Activated T-cell treated with anti-CD3 and anti-CD28 coated beads for 48 hours (primary cell): ENCODE results near the gene TINCR.
"Not testable (repeated sequence)": the region's sequence is repeated elsewhere in the genome, so short reads cannot be mapped to it uniquely, and the experiment has no call there.

Experiments used
- DNase-seq: peaks from one replicate; pipeline ENCODE4 v3.0.0-alpha.2; 2020; ENCODE audit warnings: low read depth

TINCR gene

DNA sequence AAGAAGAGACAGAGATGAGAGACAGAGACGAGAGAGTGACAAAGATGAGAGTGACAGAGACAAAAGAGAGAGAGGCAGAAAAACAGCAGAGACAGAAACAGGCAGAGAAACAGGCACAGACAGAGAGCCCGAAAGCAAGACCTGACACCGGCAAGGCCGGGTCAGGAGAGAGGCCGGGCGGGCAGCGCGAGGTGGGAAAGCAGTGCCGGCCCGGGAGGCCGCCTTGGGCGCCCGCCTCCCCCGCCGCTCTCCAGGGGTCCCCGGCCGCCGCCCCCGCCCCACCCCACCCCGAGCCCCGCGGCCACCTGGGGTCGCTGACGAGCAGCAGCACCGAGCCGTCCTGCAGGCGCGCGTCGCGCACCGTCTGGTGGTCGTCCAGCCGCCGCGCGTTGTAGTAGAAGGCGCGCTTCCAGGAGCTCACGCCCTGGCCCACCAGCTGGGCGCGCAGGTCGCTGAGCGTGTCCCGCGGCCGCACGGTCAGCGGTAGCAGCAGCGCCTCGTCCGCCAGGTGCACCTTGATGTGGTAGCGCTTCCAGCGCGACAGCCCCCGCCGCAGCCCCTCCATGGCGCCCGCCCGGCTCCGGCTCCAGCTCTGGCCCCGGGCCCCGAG is at the start of gene TINCR:
TSS of gene TINCR (minus strand) at position 594 of the 610 bp plus-strand sequence.
- DNase-seq, result no peak

DNA sequence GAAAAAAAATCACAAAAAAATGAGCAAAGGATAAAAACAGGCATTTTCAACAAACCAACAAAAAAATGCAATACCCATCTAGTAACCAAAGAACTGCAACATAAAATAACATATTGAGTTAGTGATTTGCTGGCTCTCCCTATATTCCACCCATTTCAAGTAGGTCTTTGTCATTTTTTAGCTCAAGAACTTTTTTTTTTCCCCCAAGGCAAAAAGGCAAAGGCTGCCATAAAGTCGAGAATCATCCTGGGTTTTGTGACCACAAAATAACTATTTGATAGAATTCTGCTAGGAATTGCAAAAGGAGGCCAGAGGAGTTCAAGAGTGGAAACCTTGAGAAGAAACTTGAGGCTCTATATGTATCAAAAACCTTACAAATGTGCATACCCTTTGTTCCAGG is 49.3 kb upstream of the TINCR start:
- no peak for DNase-seq

DNA sequence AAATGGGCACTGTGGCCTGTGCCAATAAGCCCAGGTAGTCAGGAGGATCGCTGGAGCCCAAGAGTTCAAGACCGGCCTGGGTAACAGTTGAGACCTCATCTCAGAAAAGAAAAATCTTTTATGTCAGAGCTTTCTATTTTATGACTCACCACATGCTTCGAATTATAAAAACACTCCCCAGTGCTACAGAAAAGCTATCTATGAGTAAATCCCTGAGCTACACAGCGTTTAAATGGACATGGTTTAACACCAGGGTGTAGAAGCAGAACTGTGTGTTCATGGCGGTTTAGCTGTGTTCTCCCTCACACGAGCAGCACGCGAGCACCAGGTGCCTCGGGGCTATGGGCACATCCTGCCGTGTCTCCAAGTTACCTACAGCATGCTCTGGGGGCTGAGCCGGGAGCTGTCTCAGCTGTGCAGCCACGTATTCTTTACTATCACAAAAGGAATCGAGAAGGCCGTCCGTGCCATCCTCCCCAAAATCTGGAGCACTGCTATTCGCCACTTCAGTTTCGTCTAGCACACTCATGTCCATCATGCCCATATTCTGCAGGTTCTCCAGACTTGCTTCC is 48.1 kb upstream of the TINCR start:
- DNase-seq, result no peak

DNA sequence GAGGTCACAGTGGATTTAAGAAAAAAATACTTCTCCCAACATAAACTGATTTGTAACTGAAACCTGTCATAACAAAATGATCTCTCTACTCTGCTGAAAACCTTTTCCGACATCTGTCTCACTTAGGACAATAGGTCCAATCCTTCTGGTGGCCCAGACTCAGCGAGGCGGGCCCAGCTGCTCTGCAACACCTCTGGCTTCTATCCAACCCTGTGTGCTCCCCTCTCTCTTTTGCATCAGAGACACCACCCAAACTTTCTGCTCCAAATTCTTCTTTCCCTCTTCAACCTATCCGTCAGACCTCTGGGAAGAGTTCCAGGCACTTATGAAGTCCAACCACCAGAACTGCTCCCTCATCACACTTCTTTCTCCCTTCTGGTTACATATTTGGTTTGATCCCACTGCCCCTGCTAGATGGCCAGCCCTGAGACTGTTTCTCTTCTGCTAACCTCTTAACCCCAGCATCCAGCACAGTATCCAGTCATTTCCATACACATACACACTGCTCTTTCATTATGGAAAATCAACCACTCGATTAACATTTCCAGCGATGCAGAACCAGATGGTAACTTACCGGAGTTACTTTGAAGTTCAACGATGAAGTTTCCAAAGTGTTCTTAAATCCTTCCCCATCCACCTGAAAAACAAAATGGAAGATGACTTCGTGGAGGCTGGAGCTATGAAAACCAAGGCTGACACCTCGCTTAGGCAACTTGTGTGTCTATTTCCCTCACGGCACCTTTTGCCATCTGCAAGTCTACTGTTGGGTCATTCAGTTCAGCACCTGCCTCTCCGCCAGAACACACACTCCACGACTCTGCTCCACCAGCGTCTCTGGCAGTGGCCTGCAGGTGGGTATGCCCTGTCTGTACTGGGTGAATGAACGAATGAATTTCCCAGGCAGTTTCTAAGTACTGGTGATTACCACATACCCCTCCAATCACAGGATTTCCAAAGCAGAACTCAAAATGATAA is 45.4 kb upstream of the TINCR start:
- no peak for DNase-seq

DNA sequence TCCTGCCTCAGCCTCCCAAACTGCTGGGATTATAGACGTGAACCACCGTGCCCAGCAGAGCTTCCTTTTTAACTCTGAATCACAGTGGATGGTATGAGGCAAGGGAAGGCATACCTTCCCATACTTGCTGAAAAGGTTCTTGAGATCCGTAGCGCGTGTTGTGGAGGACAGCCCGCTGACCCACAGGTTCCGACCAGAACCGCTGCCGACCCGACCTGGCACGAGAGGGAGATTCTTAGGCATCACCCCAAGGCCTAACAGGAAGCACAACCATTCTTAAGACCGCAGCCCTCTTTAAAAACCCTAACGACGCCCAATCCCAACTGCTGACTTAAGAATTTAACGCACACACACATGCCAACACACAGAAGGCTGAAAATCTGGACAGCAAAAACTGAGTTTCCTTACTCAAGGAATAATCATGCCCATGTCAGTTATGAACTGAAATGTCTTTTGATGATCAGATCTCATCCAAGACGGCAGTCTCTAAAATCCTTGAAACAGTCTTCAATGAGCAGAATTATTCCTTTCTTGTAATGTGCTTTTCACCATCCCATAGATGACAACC is 42.2 kb upstream of the TINCR start:
- DNase-seq, result no peak

DNA sequence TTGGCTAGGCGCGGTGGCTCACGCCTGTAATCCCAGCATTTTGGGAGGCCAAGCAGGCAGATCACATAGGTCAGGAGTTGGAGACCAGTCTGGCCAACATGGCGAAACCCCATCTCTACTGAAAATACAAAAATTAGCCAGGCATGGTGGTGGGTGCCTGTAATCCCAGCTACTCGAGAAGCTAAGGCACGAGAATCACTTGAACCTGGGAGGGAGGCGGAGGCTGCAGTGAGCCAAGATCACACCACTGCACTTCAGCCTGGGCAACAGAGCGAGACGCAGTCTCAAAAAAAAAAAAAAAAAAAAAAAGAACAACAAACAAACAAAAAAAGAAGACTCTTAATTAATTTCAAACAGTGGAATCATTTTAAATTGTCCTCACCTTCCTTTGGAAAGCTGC is 41.0 kb upstream of the TINCR start:
- not testable (repeated sequence) for DNase-seq

DNA sequence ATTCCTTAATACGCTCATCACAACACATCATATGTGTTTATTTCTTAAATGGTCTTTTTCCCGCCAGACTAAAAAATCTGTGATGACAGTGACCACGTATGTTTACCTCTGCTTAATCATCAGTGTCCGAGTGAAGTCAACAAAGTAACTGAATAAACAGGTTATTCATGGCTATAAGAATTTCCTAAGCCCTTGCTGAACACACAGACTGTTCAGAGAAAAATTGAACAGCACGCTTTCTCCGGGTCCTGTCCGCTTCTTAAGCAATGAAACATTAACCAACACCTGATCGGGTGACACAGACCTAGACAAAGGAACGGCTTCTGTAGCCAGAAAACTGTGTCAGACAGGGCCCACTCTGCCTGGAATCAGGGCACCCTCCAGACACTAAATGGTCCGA is 40.5 kb upstream of the TINCR start:
- no peak for DNase-seq

DNA sequence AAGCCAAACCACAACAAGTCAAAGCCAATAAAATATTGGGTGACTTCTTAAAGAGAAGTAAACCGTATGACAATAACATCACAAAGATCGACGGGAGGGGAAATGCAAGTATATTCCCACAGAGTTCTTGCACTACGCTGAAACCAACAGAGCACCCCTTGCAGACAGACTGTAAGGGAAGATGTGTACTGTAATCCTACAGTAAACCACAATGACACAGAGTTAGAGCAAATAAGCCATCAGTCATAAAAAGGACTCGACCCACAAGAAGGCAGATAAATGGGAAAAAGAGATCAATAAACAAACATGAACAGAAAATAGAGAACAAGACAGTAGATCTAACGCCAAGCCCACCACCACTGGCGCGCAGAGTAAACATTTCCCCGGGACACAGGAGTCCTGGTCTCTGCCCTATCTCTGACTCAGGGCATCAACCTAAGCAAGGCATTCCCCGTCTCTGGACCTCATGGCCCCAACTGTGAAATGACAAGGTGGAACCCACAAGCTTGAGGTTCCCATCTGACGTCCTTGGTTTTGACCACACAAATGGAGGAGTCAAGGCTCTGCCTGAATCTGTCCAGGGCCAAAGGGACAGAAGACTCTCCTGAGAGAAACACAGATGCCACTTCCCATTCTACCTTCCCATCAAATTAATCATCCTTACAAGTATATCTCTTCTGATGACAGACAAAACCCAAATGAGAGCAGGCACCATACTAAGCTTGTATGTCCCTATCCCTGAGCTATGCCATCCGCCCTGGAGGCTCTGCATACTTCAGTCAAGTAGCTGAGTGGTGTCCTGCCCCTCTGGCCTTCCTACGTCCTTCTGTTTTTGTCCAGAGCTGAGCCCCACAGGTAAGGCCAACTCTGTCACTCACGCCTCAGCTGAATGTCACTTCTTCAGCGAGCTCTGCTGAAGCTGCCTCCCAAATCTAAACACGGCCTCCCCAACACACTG is 39.8 kb upstream of the TINCR start:
- no peak for DNase-seq

DNA sequence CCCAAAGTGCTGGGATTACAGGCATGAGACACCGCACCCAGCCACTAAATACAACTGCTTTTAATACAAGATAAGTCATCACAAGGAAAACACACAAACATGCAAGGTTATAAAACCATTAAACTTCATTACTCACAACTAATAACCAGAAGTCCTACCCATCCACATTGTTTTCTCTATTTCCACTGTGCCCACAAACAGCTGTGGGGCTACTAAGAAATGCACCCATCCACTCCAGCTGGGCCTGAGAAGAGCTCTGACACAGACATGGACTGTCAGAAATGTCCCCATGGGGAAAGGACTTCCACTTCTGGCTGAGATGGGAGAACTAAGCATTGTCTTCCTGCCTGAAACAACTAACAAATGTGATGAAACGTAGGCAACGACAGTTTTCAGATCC is 37.6 kb upstream of the TINCR start:
- DNase-seq, result no peak

DNA sequence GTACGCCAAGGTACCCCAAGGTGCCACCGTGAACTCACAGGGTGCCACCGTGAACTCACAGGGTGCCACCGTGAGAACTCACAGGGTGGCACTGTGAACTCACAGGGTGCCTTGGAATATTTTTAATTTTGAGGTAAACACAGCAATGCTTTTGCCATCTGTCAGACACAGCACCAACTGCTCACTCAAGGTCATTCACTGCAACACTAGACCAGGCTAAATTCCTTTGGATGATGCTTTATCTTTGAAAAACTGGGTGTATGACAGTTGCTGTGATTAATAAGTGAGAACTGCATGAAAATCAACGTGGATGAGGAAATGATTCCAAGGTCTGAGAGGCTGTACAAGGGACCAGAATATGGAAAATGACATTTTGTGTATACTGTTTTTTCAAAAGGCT is 35.9 kb upstream of the TINCR start:
- no peak for DNase-seq

DNA sequence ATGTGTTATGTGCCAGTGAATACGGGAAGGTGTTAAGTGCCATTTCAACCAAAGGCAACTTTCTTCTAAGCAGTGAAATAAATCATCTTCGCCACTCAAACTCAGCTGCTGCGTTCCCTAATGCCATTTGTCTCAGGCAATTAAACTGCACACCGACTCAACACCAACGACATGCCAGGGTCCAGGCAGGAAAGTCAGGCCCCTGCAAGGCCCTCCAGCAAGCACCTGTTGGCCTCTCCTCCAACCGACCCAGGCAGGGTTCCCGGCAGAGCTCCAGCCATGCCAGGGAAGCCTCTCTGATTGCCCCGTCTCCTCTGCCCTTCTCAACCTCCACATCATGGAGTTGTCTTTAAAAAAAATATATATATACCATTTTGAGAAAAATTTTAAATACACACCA is 33.0 kb upstream of the TINCR start:
- no peak for DNase-seq

DNA sequence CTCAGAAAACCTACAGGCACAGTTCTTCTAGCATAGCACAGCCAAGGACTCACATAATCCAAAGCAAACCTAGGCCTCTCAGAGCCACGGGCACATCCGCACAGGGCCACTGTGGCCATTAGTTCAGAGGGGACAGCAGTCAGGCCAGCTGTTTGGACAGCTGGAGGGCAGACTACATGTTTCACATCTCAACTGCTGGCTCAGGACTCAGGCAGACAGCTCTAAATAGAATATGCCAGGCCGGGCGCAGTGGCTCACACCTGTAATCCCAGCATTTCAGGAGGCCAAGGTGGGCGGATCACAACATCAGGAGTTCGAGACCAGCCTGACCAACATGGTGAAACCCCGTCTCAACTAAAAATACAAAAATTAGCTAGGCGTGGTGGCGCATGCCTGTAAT is 28.0 kb upstream of the TINCR start:
- no peak for DNase-seq

DNA sequence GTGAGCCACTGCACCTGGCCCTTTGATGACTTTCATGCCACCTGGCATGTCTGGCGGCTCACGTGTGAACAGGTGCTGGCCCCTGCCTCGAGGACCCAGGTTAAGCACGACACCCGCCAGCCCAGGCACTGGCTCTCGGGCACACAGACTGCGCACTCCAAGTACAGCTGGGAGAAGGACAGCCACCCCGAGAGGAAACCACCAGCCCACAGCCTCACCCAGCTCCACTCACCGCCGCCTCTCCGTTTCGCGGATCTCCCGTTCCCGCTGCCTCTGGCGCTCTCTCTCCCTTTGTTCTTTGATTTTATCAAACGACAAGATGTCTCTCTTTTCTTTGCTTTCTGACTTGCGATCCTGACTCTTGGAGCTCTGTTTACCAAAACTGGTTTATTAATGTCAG is 27.4 kb upstream of the TINCR start:
- DNase-seq, result no peak

DNA sequence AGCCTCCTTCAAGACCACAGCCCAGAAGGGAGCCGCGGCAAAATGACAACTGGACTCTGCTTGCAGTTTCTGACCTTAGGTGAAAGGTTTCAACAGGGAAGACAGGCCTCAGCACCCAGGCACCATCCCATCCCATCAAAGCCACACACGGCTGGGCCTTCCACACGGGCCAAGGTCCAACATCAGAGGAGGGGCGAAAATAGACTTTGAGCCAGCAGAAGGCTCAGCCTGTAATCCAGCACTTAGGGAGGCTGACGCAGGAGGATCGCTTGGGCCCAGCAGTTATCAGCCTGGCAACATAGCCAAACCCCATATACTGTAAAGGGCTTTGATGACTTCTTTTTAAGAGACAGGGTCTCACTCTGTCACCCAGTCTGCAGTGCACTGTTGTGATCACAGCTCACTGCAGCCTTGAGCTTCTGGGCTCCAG is 26.8 kb upstream of the TINCR start:
- no peak for DNase-seq

DNA sequence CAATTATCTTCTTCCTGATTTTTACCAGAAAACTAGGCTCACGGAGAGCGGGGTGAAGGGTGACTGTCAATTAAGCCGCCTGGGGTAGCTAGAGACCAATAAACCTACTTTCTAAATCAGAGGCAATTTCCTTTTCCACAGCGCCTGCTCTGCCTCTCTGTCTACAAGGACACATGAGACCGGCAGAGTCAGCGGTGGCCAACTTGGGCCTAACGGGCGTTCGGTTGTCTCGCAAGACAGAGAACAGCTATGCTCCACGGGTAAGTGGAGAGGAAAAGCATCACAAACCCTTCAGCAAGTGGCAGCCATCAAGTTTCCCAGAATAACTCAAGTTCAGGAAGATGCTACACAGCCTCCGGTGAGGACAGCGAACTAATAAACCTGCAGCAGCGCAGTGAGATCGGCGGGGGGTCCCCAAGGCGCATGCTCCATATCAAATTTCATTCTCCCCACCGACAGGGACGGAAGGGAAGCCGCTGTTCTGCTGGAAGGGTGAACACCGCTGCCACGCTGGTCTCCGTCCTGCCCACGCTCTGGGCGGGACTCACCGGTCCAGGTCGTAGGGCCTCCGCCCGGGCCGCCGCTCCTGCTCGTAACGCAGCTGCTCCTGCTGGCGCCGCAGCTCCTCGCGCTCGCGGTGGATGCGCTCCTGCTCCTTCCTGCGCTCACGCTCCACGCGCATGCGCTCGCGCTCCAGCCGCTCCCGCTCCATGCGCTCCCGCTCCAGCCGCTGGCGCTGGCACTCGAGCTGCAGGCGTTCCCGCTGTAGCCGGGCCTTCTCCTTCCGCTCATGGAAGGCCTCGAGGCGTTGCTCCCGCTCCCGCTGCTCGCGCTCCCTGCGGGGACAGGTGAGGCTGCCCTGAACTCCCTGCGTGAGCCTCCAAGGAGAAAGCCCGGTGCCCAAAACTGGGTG is 25.8 kb upstream of the TINCR start:
- no peak for DNase-seq

DNA sequence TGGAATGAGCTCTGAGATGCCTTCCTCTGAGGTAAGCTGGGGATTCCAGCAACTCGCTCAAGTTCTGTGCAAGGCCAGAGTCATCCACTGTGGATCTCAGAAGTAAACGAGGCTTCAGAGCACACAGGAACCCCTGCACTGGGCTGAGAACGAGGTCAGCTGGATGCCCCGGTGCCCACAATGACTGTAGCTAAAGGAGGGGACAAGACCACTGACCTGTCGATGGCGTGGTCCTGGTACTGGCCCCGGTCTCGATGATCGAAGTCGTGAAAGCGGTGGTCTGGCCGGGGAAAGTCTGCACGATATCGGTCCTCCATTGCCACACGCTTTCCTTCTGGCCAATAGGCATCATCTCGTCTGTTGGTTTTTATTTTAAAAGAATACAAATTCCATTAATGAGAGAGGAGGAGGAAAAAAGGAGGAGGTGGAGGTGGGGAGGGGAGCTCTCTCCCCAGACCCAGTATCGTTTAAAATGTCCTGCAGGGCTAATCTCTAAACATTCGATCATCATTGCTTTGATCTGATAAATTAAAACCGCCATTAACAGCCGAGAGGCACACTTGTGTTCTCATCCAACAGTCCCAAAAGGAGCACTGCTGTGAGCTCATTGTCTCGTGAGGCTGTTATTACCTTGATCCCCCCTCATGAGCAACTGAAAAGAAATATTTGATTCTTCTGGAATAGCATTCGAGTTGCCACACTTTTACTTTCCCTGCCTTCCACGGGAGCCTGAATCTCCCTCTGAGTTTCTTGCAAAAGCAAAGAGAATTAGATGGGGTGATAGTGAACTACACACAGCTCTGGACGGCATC is 25.0 kb upstream of the TINCR start:
- no peak for DNase-seq

DNA sequence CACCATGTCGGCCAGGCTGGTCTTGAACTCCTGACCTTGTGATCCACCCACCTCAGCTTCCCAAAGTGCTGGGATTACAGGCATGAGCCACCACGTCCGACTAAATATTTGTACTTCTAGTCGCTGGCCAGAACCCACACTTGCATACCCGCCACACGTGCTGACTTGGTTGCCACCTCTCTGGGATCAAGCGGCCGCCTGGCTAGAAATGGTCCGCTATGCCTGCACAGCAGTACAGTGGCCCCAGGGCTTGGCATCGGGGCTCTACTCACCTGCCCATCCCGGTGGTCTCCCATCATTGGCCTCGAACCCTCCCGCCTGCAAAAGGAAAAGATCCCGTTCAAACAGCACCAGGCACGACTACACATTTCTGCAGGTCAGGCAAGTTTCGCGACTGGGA is 23.7 kb upstream of the TINCR start:
- DNase-seq, result no peak

DNA sequence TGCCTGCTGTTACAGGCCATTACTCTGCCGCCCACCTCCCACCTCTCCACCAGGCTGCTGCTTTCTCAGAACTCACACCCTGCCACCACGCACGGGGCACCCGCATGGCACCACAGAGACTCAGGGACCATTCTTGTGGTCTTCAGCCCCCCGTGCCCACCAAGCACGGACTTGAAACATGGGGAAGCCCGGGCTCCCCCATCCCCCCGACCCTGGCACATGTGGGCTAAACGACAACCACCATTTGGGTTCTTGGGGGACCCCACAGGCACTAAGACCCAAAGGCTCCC is 23.1 kb upstream of the TINCR start:
- DNase-seq, result no peak

DNA sequence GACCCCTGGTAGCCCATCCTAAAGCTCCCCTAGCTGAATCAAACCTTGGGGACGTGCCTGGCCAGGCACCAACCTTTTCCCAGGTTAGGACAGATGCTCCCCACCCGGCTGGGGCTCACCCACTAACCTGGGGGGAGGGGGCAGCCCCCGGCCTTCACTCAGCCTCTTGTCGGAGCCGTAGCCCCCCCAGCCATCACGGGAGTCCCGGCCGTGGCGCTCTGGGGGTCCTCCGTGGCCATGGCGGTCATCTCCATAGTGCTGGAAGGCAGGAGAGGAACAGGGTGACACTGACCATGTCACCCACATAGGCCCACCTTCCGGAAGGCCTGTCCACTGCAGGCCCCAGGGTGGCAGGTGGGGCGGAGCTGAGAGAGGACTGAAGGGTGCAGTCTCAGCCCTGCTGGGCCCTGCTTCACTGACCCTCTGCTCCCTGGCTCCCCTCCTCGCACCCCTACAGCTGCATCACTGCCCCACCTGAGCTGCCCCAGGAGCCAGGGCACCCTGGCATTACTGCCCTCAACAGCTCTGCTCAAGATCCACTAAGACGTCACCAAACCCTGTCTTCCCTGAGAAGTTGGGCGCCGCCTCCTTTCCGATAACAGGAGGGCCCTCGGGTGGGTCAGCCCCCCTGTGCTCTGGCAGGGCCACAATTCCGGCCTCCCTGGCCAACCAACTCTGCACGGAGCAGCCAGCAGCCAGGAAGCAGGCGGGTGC is 22.6 kb upstream of the TINCR start:
- no peak for DNase-seq
